ENCODE measurements around the gene ZBTB7C.

The ZBTB7C gene

DNA sequence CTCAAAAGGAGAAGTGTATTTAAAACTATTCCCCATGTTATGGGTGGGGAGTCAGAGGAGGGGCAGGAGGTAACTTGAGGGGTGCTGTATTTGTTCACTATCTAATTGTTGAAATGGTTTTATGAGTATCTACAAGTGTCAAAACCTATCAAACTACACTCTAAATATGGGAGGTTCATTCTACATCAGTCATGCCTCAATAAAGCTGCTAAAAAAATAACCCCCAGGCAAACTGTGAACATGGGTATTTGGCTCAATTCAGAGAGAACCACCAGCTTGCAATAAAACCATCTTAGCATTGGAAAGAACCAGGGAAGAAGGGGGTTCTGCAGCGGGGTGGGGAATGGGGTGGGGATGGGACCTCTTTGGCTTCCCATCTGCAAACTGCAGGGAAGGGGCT lies 302.7 kb downstream of the ZBTB7C start:
- DNase-seq: no peak

DNA sequence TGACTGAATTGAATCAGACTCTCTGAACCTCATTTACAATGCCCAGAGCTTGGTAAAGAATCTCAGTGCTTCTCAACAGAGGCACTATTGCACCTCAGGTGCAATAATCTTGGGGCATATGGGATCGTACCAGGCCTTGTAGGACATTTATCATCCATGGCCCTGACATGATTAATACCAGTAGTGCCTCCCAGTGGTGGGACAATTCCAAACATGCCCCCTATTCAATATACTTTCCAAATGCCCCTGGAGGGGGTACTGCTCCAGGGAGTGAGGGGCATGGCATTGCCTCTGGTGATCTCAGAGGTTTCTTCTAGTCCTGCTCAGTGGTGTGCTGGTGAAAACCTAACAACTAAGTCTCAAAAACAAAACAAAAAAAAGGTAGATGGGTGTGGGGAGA lies 303.9 kb downstream of the ZBTB7C start:
- DNase-seq: no peak

DNA sequence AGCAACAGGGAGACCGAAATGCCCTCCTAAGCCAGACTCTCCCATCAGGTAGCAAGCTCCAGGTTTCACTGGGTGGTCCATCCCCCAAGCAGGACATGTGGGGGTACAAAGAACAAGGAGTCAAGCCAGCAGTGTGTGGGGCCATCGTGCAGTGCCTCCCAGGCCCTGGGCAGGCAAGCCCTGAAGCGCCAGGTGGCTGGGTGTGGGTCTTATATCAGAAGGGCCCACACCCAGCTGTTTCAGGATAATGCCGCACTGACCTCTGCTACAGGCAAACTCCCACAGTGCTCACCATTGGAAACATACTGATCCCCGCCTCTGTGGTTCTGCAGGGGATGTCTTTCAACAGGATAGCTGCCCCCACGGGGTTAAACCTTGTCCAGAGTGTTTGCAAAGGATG lies 304.5 kb downstream of the ZBTB7C start:
- DNase-seq: no peak

DNA sequence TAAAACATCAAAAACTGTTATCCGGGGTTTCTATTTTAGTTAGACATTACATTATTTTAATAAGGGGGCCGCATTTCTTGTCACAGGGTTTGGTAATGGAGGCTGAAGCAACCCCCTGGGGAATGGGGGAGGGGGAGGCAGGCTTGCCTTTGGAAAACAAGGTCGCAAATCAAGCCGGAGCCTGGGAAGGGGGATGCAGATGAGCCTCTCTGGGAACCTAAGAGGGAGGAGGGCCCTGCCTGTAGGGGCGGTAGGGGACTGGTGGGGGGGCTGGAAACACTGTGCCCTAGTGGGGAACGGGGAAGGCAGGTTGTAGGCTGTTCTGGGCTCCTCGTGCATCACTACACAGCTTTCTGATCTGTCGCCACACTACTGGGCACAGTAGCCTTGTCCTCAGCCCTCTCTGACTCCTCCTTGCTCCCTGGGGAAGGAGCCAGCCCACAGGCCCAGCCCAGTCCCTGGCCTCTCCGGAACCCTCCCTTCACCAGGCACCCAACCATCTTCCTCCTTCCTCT lies 308.5 kb downstream of the ZBTB7C start:
- DNase-seq: no peak

DNA sequence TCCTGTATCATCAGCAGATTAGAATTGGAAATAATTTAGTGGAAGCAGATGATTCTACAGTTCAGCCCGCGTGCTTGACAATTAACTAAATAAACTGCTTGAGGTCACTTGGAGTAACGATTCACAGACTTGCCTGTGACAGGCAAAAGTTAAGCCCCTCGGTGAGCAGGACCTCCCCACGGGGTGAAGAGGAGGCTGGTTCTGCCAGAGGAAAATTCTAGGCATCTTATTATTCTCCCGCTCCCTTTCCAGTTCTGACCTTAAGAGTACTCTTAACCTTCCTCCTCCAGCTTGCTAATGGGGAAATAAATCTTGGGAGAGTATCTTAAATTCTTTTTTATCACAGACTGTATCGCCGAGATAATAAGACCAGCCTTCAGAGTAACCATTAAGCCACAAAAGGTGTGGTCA lies 309.0 kb downstream of the ZBTB7C start:
- DNase-seq: no peak

DNA sequence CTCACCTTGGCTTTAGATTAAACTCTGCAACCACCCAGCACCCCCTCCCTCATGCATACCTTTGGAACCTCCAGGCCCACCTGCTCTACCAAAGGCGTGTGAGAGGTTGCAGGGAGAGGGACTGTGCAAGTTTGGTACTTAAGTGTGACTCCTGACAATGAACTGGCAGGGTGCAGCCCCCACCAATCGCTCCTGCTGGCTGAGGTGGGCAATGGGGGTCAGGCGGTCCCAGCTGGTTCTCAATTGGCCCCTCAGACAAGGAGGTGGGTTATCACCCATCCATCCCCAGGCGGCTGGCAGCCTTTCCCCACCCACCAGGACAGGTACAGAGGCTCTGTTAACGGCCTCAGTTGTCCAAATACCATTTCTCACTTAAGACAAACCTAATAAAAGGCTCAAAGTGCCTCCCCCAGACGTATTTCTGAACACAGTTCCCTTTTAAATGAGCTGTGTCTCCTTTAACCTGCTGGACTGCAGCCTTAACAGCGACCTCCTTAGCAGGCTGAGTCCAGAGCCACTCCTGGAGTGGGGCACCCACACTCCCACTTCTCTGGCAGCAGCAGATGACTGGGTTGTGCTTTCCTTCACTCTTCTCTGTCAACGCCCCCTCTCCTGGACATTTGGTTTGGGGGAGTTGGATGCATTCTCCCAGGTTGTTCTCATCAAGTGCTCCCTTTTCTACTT lies 309.6 kb downstream of the ZBTB7C start:
- no peak for DNase-seq

DNA sequence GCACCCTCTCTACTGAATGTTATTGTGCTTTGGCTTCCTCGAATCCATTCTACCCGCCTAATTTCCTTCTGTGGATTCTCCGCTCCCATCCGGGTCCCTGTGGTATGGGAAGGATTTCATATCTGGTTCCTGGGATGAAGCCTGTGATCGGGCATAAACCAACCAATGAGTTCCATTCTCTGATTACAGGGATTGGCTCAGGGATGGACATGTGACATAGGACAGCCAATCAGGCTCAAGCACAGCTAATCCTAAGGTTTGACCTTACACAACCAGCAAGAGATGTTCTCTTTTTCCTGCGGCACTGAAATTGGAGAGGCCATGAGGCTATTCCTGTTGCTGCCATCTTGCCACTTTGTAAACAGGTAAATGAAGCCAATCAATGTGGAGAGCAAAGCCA lies 310.6 kb downstream of the ZBTB7C start:
- DNase-seq: no peak

DNA sequence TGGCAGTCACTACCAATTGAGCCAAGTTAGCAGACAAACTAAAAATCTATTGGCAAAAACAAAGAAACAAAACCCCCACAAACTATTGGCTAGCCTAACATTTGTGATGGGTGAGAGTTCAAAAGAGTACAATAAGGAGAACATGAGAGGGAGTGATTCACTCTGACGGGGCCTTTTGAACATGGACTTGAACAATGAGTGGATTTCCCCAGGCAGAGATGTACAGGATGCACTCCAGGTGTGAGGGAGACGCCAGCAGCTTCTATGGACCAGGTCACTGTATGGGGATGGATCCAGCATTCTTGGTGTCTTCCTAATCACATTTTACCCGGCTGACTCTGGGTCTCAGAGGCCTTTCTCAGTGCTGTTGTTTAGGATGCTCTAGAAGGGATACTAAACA lies 311.2 kb downstream of the ZBTB7C start:
- DNase-seq: no peak

DNA sequence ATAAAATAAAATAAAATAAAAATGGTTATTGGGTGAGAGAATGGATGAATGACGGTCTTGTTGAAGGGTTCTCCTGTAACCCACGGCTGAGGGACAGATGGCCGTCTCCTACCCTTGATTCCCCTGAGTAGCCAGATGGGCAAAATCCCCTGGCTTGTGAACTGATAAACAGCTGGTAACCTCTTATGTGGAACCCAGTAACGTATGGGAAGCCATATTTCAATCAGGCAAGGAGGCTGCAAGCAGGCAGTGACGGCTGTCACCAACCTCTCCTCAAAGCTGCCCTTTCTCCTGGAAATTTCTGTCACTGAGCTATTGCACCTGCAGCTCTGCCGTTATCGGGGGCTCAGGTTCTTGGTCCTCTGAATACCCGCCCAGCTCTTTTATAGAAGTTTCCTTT lies 313.5 kb downstream of the ZBTB7C start:
- DNase-seq: no peak

DNA sequence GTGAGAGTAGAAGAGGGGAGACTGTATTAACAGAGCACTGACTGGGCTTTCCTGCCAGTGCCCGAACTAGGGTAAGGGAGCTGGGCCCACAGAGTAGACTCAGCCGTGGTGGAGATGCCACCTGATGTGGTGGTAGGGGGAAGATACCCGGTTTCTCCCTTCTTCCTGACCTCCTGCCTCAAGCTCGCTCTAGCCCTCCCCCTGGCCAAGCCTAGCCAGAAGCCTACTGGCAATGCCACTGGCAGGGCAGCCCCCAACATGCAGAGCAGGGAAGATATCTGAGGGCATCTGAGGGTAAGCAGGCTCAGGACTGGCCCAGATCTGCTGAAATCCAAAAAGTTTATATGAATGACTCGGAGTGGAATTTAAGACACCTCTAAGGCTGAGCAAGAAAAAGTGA lies 316.1 kb downstream of the ZBTB7C start:
- DNase-seq: no peak

DNA sequence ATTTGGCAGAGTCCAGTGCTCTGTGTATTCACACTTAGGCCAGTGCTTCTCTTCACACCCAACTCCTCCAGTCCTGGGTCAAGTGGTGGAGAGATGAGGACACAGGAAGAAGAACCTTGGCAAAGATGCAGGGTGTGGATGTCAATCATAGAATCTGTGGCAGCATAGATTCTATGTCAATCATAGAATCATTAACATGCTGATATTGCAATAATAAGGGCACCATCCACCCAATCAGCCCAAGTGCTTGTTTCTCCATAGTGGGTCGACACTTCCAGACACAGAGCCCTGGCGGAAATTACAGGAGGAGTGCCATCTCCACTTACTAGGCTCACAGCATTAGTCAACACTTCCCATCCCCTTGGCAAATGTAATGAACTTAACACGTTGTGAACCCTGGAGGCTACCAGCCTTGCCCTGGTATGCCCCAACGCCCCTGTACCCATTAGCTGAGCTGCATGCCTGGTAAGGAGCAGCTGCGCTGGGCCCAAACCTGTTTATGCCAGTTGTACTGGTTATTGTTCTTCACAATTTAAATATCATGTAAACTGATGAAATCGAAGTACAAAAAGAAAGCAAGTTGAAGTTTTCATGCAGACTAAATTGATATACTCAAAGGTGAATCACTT lies 317.2 kb downstream of the ZBTB7C start:
- no peak for DNase-seq

DNA sequence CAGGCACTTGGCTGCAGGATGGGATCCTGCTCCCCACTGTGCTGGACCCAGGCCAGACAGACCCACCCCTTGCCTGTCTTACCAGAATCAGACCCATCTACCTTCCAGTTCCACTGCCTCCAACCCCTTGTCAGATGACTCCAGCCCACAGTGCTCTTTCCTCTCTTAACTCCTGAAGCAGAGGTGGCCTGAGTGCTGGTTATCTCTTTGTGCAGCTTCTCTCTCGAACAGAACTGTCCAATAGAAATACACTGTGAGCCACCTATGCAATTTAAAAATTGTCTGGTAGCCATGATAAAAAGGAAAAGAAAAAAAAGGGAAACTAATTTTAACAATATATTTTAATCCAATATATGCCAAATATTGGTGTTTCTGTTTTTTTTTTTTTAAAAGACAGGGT lies 318.5 kb downstream of the ZBTB7C start:
- no peak for DNase-seq

DNA sequence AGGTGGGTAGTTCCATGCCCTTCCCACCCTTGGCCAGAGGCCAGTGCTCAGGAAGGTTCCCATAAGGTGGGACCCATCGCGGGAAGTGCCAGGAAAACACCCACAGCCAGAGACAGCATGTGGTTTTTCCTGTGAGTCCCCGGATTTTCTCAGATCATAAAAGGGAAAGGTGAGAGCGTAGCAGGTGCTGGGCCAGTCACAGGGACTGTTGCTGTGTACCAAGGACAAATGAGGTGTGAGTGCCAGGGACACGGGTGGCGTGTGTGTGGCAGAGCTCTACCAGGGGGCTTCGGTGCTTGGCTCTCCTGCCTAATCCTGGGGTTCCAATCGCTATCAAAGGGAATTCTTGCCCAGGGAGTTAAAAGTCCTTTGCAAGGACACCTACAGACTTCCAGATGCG lies 319.2 kb downstream of the ZBTB7C start:
- no peak for DNase-seq

DNA sequence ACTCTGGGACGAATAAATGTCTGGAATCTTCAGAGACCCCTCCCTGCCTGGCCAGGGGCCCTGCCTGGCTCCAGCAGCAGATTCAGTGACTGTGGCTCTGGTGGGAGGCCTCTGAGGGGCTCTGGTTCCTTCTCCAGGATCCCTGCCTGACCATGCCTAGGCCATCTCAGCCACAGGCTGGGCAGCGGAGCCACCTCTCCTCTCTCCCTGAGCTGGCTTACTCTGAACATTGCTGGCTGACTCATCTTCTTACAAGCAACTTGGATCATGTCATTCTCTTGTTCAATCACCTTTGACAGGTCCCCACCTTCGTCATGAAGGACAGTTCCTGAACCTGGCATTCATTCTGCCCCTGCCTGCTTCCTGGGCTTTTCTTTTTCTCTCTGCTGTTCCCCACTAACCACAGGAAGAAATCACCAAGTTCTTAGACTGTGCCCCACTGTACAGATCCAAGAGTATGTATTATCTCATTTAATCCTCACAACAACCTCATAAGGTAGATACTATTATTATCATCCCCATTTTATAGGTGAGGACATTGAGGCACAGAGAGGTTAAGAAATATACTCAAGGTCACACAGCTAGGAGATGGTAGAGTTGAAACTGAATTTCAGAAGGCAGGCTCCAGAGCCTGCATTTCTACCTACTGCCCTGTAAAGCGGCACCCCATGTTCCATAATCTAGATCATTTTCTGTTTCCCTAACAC lies 323.2 kb downstream of the ZBTB7C start:
- no peak for DNase-seq

DNA sequence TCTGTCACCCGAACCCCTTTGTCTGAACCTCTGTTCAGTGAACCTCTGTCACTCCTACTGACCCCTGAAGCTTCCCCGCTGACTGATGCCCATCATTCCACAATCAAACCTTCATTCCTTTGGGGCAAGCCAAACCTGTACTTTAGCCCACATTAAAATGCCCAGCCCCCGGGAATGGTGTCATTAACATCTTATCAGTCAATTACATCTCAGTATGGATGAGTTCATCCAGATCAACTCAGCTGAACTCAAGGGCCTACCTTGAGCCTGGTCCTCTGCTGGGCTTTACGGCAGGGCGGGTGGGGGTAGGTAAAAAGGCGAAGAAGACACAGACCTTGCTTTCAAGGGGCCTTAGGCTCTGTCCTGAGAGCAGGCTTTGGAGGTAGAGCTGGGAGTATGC lies 324.3 kb downstream of the ZBTB7C start:
- no peak for DNase-seq

DNA sequence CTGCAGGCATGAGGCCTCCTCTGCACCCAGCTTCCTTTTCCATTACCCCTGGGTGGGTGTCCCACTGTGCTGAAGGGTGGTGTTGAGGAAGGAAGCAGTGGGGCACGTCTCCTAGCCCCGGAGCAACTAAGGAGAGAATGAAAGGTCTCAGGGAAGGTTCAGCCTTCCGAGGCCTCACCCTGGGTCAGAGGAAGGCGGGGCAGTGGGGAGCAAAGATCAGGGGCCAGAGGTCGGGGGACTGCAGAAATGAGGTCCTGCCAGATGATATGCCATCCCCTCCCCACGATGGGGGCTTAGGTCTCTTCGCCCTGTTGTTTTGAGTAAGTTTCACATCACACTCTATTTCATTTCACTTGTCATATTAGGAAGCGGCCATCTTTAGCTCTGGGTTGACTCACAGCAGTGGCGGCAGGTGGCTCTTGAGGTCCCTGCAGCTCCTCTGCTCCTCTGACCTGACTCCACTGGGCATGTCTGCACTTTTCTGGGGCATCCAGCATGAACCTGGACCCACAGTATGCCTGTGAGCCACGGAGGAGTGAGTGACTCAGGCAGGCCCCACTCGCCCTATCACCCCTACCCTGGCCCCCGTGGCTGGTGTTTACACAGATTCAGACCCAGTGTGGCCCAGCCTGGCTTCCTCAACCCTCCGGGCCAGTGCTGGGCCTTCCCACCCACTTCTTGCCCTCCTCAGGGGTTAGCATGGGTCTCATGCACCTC lies 325.0 kb downstream of the ZBTB7C start:
- no peak for DNase-seq

DNA sequence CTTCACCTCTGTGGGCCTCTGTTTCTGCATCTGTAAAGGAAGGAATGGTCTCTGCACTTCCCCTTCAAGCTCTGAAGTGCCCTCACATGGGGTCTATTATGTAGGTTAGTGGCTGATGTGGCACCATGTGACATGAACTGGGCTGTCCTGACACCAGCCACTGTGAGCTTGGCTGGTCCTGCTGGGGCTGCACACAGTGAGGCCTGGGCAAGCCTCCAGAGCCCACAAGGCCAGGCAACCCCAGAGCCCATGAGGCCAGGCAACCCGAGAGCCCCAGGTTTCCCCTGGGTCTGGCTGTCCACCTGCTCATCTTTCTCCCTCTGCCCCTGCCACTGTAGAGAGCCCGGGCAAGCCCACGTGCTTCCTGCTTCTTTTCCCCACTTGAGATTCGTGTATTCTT lies 328.6 kb downstream of the ZBTB7C start:
- no peak for DNase-seq

DNA sequence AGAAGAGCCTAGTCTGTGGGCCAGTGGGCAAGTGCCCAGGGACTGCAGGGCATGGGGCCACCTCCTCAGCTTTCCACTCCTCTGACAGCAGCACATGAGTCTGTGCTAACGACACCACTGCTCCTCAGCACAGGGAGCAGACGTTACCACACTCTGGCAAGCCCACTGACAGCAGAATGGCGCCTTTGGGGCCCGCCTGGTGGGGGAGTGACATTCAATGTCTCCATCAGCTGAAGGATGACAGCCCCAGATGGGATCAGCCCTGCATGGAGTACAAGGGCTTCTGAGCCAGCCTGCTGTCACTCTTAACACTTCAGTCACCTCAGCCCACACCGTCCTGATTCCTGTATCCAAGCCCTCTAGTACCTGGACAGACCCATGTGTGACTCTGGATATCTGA lies 329.3 kb downstream of the ZBTB7C start:
- DNase-seq: no peak

DNA sequence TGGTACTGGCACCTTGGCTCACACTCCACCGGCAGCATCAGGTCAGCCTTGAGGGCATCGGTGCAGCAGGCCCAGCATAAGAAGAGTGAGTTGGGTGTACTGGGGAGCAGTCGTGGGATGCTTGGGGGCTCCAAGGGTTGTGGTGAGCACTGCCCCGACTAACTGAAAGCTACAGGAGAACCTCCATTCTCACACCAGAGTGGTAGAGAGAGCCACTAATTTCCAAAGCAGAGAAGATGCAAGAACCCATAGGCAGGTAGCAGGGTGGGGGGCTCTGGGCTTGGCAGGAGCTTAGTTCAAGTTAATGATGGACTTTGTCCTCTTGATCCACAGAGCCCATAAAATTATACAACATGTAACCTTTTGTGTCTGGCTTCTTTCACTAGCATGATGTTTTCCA lies 330.7 kb downstream of the ZBTB7C start:
- no peak for DNase-seq

DNA sequence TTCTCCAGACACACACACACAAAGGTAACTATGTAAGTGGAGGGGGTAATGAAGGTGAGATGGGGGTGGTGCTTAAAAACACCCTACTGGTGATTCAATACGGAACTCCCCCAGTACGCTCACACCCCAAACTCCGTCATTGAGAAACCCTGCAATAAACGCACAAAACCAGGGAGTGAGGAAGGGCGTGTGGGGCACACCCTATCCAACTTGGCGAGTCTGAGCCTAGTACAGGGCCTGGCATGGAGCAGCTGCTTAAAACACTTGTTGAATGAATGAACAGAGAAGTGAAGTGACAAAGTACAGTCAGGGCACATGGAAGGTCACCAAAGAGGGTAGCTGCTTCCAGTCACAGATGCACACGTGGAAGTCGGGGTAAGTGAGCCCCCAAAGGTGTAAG lies 331.9 kb downstream of the ZBTB7C start:
- no peak for DNase-seq

DNA sequence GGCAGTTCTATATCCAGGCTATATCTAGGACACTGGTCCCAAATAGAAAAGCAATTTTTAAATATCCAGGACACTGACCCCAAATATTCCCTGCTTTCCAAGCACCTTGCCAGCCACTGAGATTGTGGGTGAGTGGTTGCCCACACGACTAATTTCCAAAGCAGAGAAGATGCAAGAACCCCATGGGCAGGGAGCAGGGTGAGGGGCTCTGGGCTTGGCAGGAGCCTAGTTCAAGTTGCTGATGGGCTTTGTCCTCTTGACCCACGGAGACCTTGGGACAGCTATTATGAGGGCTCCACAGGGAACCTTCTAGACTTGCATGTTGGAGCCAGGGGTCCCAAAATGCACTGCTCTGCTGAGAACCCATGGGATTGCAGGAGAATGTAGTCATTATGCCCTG lies 332.7 kb downstream of the ZBTB7C start:
- no peak for DNase-seq

DNA sequence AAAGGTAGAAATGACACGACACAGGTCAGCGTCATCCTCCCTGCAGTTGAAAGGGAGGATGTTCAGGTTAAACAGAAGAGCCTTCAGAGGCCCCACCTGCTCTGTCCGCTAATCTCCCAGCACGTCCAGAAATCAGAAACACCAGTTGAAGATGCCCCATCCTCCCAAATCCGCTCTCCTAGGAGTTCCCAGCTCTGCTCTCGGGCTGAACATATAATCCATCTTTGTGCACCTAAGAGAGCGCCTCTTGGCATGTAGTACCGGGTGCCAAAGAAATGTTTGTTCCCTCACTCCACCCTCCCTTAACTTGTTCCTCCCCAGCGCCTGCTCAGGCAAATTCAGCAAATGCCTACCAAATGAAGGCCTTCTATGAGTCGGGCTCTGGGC lies 333.5 kb downstream of the ZBTB7C start:
- DNase-seq: no peak

DNA sequence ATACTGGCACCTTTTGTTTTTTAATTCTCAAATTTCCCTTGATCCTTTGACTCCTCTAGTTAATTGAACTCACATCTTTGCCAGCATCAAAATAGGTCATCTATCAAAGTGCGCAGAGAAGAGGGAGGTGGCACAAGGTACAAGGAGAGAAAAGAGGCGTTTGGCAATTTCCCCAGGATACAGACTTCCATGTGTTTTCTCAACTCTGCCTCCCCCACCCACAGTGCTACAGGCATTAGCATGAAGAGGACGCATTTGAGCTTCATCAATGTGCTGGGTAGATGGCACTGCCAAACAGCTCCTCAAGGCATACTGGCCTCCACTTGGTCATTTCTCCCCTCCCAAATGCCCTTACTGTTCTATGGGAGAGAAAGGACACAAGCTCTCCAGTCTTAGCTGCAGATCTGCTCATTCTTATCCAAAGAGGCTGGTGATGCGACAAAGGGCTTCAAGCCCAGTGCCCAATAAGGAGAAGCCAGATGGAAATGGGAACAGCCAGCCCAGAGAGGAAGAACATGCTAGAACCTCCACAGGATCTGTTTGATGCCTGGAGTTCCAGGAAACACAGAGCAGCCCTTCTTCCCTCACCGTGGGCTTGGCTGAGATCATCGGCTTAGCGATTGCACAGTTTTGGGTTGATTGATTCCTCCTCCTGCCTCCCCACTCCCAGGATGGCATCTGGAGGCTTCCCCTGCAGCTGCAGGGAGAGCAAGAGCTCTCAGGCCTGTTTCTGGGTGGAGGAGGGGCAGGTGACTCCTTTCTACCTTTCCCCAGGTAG lies 334.1 kb downstream of the ZBTB7C start:
- no peak for DNase-seq

Data from activated CD4-positive, alpha-beta T cell treated with anti-CD3 and anti-CD28 coated beads for 48 hours (primary cell).